Activated T-cell treated with anti-CD3 and anti-CD28 coated beads, Interleukin-2, amount 50 U/mL, for 1 hour (primary cell): ENCODE measurements around the gene TFDP2.
"Not testable (repeated sequence)": the region's sequence is repeated elsewhere in the genome, so short reads cannot be mapped to it uniquely, and the experiment has no call there.

ENCODE experiments used
- DNase-seq: peaks from one replicate; pipeline ENCODE4 v3.0.0-alpha.2; 2020

TFDP2 gene

GRCh38 chr3:142124243-142124642, 25.1 kb downstream of the TFDP2 start:
- DNase-seq, result no peak

- DNase-seq, result no peak
Measured at GRCh38 chr3:142120707-142121106, 28.6 kb downstream of the TFDP2 start.

DNA sequence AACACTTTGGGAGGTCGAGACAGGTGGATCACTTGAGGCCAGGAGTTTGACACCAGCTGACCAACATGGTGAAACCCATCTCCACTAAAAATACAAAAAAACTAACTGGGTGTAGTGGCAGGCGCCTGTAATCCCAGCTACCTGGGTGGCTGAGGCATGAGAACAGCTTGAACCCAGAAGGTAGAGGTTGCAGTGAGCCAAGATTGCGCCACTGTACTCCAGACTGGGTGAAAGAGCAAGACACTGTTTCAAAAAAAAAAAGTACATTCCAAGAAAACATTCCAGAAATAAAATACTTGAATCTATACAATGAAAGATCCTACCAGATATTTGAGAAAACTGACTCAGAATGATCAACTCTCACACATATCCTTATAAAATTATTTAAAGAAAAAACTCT, 30.4 kb downstream of the TFDP2 start:
- no peak for DNase-seq

GRCh38 chr3:142117056-142117851, 32.1 kb downstream of the TFDP2 start:
- DNase-seq, result no peak

DNA sequence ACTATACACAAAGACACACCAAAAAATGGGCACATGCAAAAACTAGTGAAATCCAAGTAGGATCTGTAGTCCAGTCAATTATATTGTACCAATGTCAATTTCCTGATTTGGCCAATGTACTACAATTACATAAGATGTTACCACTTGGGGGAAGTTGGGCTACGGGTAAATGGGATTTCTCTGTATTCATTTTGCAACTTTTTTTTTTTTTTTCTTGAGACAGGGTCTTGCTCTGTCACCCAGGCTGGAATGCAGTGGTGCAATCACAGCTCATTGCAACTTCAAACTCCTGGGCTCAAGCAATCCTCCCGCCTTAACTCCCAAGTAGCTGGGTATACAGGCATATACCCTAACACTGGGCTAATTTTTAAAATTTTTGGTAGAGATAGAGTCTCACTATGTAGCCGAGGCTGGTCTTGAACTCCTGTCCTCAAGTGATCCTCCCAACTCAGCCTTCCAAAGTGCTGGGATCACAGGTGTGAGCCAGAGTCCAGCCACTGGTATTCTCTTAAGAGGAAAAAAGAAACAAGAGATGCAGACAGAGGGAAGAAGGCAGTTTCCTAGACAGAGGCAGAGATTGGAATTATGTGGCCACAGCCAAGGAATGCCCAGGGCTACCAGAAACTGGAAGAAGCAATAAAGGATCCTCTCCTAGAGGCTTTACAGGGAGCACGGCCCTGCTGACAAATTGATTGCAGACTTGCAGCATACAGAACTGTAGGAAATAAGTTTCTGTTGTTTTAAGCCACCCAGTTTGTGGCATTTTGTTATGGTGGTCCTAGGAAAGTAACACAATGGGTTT, 33.3 kb downstream of the TFDP2 start:
- no peak for DNase-seq

- no peak for DNase-seq
Measured at GRCh38 chr3:142112601-142113000, 36.7 kb downstream of the TFDP2 start.

DNA sequence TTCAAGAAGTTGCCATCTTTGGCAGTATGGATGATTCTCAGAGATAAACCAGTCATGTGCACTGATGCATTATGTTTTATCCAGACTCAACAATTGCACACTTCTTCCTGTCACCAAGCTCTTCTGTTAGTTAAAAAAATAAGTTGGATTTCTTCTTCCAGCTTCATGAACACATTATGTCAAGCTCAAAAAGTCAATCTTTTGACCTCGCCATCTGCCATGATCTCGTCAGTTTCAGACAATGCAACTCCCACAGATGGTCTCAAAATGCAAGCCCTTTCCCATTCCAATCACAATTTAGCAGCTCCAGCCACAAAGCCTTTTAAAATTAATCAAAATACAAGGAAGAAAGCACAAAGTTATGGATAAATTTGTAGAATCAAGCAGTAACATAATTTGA, 42.8 kb downstream of the TFDP2 start:
- DNase-seq, result no peak

GRCh38 chr3:142105991-142106390, 43.4 kb downstream of the TFDP2 start:
- no peak for DNase-seq

DNA sequence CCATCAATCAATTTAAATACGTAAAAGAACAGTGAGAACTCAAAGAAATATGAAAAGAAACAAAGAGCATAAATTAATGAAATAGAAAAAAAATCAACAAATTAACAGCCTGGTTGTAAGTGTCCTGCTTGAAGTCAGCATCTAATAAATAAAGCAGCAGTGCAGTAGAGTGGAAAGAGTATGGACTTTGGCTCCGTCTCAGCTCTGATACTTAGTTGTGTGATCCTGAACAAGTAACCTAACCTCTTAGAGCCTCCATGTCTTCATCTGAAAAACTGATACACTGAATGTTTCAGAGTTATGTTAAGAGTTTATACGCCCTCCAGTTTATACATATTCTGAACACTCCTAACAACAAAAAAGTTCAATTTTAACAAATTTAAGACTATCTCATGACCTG, 44.6 kb downstream of the TFDP2 start:
- no peak for DNase-seq

- DNase-seq, result no peak
Measured at GRCh38 chr3:142098964-142099363, 50.4 kb downstream of the TFDP2 start.

GRCh38 chr3:142097099-142097843, 52.1 kb downstream of the TFDP2 start:
- no peak for DNase-seq

- no peak for DNase-seq
Measured at GRCh38 chr3:142095841-142096240, 53.5 kb downstream of the TFDP2 start.

- not testable (repeated sequence) for DNase-seq
Measured at GRCh38 chr3:142088925-142089324, 60.4 kb downstream of the TFDP2 start.

DNA sequence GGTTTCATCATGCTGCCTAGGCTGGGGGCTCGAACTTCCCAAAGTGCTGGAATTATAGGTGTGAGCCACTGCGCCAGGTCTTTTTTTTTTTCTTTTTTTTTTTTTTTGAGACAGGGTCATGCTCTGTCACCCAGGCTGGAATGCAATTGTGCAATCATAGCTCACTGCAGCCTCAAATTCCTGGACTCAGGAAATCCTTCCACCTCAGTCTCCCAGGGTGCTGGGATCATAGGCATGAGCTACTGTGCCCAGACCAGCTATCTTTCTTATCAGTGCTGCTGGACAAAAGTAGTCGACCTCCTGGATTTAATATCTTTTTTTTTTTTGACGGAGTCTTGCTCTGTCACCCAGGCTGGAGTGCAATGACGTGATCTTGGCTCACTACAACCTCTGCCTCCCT, 60.8 kb downstream of the TFDP2 start:
- no peak for DNase-seq

DNA sequence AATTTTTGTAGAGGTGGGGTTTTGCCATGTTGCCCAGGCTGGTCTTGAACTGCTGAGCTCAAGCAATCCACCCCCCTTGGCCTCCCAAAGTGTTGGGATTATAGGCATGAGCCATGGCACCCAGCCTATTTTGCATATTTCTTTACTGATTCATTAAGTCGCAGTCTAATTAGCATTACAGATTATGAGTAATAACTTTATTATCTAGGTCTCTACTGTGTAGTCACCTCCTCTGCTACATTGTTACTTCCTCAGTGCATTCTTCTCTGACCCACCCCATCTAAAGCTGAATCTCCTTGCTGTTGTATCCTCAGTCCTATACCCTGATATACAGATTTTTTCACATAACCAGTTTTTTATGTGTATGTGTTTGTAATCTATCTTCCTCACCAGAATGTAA, 61.7 kb downstream of the TFDP2 start:
- no peak for DNase-seq

- DNase-seq, result no peak
Measured at GRCh38 chr3:142086581-142087090, 62.7 kb downstream of the TFDP2 start.

DNA sequence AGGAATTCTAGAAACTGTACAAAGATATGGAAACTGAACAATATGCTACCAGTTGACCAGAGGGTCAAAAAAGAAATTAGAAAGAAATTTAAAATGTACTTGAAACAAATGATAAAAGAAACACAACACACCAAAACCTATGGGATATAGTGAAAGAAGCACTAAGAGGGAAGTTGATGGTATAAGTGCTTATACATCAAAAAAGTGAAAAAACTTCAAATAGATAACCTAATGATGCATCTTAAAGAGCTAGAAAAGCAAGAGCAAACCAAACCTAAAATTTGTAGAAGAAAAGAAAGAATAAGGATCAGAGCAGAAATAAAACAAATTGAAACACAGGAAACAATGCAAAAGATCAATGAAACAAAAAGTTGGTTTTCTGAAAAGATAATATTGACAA, 68.2 kb downstream of the TFDP2 start:
- DNase-seq, result no peak

- no peak for DNase-seq
Measured at GRCh38 chr3:142077859-142078500, 71.4 kb downstream of the TFDP2 start.

- DNase-seq, result no peak
Measured at GRCh38 chr3:142077155-142077858, 72.0 kb downstream of the TFDP2 start.

GRCh38 chr3:142075656-142076055, 73.7 kb downstream of the TFDP2 start:
- not testable (repeated sequence) for DNase-seq

- no peak for DNase-seq
Measured at GRCh38 chr3:142072816-142073215, 76.5 kb downstream of the TFDP2 start.

GRCh38 chr3:142065932-142066331, 83.4 kb downstream of the TFDP2 start:
- no peak for DNase-seq
